NCI-H1417 treated with DMSO at 0.1 percent for 48 hours (cell line): ENCODE results near the gene OTUD5.
"Not testable (repeated sequence)": the region's sequence is repeated elsewhere in the genome, so short reads cannot be mapped to it uniquely, and the experiment has no call there.

Source experiments
- DNase-seq: peaks from one replicate; lab custom pipeline; 2025; lab: John Stamatoyannopoulos, UW

Gene OTUD5, protein sequence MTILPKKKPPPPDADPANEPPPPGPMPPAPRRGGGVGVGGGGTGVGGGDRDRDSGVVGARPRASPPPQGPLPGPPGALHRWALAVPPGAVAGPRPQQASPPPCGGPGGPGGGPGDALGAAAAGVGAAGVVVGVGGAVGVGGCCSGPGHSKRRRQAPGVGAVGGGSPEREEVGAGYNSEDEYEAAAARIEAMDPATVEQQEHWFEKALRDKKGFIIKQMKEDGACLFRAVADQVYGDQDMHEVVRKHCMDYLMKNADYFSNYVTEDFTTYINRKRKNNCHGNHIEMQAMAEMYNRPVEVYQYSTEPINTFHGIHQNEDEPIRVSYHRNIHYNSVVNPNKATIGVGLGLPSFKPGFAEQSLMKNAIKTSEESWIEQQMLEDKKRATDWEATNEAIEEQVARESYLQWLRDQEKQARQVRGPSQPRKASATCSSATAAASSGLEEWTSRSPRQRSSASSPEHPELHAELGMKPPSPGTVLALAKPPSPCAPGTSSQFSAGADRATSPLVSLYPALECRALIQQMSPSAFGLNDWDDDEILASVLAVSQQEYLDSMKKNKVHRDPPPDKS

DNA sequence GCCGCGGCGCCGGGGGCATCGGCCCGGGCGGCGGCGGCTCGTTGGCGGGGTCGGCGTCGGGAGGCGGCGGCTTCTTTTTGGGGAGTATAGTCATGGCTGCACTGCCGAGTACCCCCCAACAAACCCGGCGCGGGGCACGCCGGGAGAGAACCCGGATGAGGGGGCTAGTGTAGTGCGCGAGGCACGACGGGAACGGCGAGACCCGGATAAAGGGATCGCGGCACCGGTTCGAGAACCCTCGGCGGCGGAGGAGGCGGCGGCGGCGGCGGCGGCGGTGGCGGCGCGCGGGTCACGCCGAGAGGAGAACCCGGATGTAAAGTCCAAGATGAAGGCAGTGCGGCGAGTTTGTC, at the start of gene OTUD5:
TSS of gene OTUD5 (minus strand) at position 131 of the 350 bp plus-strand sequence. CDS start at position 94, 37 bp downstream.
- no peak for DNase-seq

DNA sequence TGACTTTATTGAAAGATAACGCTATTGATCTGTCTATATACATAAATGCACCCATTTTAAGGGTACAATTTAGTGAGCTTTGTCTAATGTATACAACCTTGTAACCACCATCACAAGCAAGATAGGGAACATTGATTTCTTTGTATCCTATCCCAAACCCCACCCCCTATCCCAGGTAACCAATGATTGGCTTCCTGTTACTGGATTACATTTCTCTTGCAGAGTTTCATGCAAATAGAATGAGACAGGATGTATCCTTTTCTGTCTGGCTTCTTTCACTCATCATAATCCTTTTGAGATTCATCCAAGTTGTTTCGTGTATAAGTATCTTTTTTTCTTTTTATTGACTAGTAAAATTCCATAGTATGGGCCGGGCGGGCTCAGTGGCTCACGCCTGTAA, 46.3 kb upstream of the OTUD5 start:
- DNase-seq = no peak

GRCh38 chrX:49002091-49002935, 44.9 kb upstream of the OTUD5 start, which contains the start of gene GRIPAP1:
GRIPAP1 (minus strand) TSS chrX:49002264; CDS start chrX:49002229, 35 bp downstream.
- DNase-seq = peak; percentile 23

GRCh38 chrX:49001521-49002090, 44.2 kb upstream of the OTUD5 start:
- no peak for DNase-seq

- DNase-seq = no peak
These were observed 43.2 kb upstream of the OTUD5 start for GRCh38 chrX:49000636-49001035.

DNA sequence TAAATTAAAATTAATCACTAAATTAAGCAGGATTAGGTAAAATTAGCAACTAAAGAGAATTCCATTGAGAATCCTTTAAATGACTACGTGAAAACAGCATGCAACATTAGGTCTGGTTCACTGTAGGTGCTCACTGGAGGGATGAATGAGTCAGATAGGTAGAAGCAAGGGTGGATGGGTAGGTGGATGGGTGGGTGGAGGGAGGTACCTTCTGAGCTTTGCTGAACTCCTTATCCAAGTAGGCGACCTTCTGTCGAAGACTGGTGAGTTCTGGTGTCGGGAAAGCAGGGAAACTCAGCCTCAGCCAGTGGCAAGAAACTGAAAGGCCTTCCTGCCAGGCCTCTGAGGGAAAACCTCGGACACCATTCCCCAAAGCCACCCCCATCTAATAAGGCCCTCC, 41.6 kb upstream of the OTUD5 start:
- DNase-seq = no peak

- no peak for DNase-seq
These were observed 41.0 kb upstream of the OTUD5 start for GRCh38 chrX:48998391-48998790.

DNA sequence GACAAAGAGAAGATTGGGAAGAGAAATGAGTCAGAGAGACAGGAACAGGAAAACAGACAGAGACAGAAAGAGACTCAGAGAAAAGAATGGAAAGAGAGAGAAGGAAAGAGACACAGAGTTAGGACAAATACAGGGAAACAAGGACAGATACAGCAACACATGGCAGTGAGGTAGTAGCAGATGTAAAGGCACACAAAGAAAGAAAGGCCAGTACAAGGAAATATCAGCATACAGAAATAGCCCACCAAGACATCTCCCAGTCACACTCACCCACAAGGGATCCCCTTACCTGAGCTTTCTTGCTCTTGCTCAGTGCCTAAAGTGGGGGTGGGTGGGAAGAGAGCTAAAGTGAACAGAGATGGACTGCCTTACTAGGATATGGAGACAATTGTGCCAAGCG, 40.5 kb upstream of the OTUD5 start:
- DNase-seq = no peak

- DNase-seq = no peak
These were observed 40.0 kb upstream of the OTUD5 start for GRCh38 chrX:48997455-48997854.

- no peak for DNase-seq
These were observed 39.6 kb upstream of the OTUD5 start for GRCh38 chrX:48996969-48997368.

DNA sequence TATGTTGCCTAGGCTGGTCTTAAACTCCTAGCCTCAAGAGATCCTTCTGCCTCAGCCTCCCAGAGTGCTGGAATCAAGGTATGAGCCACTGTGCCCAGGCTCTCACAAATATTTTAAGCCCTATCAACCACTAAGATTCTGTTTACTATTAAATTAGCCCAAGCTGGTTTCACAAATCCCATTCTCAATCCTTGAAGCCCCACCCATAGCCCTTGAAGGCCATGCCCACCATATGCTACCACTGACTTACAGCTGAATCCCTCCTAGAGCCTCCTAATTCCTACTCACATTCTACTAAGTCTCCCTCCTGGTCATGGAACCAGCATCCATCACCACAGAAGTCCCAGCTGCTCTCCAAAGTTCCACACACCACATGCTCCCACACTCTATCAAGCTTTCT, 34.9 kb upstream of the OTUD5 start:
- no peak for DNase-seq

- no peak for DNase-seq
These were observed 32.1 kb upstream of the OTUD5 start for GRCh38 chrX:48989483-48989882.

DNA sequence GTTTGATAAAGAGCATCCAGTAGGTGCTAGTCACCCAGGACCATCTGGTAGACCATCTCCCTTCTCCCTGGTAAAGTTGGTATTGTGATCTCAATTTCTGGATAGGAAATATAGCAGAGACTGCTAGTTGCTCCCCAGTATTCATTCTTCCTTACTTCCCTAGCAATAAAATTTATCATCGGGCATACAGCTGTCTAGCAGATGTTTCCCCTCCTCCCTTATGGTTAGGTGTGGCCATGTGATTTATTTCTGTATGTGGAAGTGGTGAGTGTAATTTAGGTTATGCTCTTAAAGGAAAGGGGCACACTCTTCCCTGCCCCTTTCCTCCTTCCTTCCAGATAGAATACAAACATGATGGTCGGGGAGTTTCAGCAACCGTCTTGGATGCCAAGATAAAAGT, 26.5 kb upstream of the OTUD5 start:
- DNase-seq = no peak

GRCh38 chrX:48983081-48983480, 25.7 kb upstream of the OTUD5 start:
- no peak for DNase-seq

DNA sequence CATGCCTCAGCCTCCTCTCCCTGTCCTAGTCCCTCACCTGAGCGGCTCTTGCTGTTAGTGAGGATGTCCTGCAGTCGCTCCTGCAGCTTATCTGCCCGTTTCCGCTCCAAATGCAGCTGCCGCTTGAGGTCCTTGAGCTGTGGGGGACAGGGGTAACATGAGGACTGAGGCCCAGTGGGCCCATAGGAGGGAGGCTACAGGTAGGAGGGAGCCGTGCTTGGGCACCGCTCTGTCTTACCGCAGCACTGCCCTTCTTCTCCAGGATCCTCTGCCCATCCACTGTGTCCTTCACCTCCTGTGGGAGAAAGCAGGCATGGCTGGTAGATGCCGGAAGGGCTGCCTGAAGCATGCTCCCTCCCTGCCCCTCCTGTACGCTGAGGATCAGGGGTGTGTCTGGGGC, 23.8 kb upstream of the OTUD5 start:
- DNase-seq = no peak

DNA sequence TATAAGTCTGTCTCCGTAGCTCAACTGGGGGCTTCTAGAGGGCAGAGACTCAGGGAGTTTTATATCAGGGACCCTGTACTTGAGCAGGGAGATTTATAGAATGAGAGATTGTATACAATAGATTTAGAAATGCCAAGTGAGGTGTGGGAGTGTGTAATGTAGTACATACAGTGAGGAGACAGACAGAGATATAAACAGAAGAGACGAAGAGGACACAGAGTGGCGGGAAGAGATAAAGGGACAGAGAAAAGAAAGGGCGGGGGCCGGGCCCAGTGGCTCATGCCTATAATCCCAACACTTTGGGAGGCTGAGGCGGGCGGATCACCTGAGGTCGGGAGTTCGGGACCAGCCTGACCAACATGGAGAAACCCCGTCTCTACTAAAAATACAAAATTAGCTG, 22.9 kb upstream of the OTUD5 start:
- DNase-seq = not testable (repeated sequence)

GRCh38 chrX:48978226-48978625, 20.8 kb upstream of the OTUD5 start:
- no peak for DNase-seq

GRCh38 chrX:48976086-48976485, 18.7 kb upstream of the OTUD5 start:
- DNase-seq = no peak

DNA sequence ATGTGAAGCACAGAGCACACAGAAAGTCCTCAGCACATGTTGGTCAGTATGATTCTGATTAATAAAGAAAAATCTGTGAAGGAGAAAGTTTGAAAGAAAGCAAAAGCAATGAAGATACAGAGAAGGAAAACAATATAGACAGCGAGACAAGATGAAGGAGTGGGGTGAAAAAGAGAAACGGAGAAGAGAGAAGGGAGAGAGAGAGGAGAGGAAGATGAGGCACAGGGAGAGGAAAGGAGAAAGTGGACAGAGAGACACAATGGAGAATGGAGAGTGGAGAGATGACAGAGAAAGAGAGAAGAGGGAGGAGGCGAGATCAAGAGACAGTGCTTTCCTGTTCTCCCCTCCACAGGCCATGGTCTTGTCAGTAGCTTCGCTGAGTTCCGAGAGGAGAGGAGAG, 18.1 kb upstream of the OTUD5 start:
- DNase-seq = no peak

- DNase-seq = no peak
These were observed 17.6 kb upstream of the OTUD5 start for GRCh38 chrX:48975041-48975440.

DNA sequence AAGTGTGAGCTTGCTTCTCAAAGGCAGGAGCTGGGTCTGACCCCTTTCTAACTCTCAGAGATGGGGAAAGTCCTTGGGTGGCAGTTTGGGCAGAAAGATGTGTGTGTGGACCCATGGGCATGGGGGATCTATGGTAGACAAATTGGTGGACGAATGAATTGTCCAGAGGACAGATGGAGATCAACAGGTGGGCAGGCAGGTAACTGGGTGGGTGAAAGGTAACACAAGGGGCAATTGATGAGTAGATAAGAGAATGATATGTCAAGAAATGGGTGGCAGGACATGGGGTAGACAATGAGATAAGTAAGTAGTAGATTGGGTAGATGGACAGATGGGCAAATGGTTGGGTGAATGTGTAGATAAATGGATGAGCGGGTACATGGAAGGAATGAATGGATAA, 17.2 kb upstream of the OTUD5 start:
- DNase-seq = no peak

DNA sequence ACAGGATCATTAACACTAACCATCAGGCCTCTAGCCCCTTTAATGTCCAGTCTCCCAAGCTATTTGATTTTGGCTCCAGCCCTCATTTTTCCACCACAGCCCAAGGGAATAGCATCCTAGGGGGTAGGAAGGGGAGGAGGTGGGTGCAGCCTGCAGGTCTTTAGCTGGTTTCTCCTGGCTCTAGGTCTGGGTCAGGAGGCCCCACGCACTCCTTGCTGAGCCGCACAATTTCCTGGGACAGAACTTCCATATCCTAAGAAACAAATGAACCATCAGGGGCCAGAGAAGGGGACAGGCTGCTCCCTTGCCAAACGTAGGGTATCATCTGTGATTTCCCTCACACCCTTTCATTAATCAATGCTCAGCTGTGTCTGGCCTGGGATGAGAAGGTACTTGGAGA, 16.6 kb upstream of the OTUD5 start:
- DNase-seq = no peak
